ENCODE results near the gene LRP1B.

Gene LRP1B

DNA sequence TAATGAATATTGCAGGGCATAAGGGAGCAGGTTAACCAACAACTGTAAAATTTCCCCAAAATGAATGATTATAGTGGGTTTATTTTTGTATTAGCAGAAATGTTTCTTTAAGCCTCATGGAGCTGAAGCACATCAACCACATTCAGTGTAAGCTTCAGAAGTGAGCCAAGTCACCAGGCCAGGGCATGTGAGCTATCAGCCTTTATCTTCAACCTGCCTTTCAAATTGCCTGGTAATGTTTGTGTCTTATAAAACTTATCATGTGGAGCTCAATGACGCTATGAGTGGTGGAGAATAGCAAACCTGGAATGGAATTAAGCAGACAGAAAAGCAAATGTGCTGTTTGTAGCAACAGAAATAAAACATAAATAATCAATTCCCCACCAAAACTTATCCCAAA lies 1068.4 kb downstream of the LRP1B start:
- DNase-seq = no peak

- DNase-seq = no peak
Measured at GRCh38 chr2:141062031-141062430, 1068.8 kb downstream of the LRP1B start.

GRCh38 chr2:141058556-141058955 lies 1072.3 kb downstream of the LRP1B start:
- no peak for DNase-seq

DNA sequence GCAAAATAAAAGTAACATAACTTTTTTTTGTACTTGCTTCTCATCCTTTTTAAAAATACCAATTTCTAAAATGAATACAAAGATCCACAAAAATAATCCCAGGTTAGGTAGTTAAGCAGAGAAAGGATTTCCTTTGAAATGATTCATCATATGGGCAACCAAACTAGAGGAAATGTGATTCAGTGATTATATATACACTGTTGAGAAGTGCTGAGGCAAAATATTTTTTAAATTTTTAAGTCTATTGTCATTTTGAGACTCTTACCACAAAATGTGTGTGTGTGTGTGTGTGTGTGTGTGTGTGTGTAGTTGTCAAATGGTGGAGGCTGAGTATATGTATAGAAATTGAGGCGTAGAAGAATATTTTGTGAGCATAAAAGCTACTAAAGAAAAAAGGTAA lies 1075.3 kb downstream of the LRP1B start:
- DNase-seq = peak; percentile 52

- no peak for DNase-seq
Measured at GRCh38 chr2:141048951-141049350, 1081.9 kb downstream of the LRP1B start.

GRCh38 chr2:141041281-141041680 lies 1089.5 kb downstream of the LRP1B start:
- no peak for DNase-seq

DNA sequence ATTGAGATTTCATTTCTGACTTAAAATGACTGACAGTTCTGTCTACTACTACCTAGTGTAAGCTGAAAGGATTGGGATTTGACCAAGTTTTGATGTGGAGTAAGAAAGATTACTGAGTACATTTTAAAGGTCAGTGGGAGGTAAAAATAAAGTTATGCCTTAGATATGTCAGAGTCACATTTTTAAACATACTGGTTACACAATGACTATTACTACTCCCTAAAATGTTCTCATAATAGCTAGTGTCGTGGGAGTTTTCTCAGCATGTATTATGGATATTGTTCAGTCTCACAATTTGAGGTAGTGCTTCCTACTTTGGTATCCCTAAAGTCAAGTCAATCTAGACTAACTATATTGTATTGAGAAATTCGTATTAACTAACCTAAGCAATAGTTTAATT lies 1092.5 kb downstream of the LRP1B start:
- DNase-seq = peak; percentile 57

DNA sequence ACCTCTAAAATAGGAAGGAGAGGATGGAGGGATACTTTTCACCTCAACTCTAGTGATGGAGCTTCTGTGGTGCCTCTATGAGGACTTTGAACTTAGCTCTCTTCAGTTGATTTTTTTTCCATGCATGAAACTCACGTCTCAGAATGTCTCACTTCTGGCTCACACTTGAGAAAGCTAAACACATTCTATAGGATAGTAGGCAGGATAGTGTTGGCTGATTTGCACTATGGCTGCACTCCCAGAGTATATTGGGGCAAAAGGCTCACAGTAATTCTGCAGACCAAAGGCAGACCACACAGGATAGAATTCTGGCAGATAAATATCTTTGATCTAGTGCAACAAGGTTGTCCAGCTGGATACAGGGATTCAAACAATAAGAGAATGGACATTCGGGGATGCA lies 1093.5 kb downstream of the LRP1B start:
- DNase-seq = no peak

DNA sequence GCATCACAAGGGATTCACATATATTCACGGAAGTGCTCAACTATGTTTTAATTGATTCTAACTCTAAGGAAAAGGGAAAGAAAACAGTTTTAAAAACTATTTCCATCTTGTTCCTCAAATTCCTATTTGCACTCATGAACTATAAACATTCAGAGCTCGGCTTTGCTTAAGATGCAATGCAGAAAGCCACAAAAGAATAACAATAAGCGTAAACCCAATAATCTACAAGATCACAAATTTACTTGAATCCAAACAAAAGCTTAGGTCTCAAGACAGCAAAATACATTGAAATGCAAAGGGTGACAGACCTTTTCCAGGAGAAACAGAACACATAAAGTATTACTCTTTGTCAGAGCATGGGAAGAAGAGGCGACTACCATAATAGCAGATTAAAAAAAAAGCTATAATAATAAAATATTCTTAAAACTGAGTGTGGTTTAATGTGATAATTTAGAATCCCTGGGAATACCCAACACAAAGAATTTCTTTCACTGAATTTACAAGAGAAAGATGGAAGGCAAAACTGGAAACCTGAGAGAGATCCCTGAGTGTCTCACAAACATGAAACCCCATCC lies 1094.9 kb downstream of the LRP1B start:
- no peak for DNase-seq

- no peak for DNase-seq
Measured at GRCh38 chr2:141029428-141030078, 1101.3 kb downstream of the LRP1B start.

- peak; percentile 7 for DNase-seq
Measured at GRCh38 chr2:141027221-141027620, 1103.6 kb downstream of the LRP1B start.

- no peak for DNase-seq
Measured at GRCh38 chr2:141021611-141022010, 1109.2 kb downstream of the LRP1B start.

- peak; percentile 44 for DNase-seq
Measured at GRCh38 chr2:141021109-141021508, 1109.7 kb downstream of the LRP1B start.

GRCh38 chr2:141020346-141020745 lies 1110.5 kb downstream of the LRP1B start:
- DNase-seq = no peak

DNA sequence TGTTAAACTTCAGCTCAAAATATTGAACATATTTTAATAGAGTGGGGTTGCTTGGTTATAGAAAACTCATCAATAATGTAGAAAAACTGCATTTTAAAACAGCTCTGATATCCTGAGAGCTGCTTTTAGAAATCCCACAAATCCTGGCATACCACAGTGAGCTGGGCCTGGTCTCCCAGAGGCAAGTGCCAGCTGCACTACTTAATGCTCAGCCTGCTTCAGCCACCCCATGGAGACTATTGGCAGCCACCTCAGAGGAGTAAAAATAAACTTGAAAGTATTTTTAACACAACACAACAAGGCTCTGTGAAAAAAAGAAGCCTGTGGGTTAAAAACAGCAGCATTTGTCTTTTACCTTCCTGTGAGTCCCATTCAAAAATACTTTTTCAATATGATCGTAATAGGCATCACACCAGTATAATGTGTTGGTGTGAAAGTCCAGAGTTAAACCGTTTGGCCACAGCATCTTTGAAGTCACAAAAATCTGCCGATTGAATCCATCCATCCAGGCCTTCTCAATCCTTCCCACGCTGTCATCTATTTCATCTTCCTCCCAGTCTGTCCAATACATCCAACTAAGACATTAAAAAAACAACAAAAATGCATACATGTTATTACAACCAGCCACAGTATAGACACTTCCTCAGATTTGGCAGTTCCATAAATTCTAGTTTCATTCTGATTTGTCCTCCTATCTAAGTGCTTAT lies 1115.3 kb downstream of the LRP1B start:
- no peak for DNase-seq

DNA sequence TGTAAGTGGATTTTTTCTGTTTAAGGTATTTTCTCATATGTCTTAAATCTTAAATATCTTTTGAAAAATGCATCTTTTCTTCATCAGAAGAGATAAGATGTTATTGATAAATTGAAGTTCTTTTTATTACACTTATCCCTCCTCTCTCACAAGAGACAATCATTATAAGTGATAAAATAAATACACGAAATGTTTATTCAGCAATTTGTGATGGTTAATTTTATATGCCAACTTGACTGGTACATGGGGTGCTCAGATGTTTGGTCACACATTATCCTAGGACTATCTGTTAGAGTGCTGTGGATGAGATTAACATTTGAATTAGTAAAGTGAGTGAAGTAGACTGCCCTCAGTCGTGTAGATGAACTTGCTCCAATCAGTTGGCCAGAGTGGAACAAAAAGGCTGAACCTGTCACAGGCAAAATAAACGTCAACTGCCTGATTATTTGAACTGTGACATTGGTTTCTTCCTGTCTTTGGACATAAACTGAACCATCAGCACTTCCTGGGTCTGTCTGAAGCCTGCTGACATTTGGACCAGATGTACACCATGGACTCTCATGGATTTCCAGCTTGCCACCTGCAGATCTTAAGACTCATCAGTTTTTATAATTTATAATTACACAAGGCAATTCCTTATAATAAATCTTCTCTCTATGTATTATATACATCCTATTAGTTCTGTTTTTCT lies 1126.7 kb downstream of the LRP1B start:
- DNase-seq = no peak

- peak; percentile 28 for DNase-seq
Measured at GRCh38 chr2:141001750-141002149, 1129.1 kb downstream of the LRP1B start.

GRCh38 chr2:140998577-140998976 lies 1132.2 kb downstream of the LRP1B start:
- DNase-seq = no peak

DNA sequence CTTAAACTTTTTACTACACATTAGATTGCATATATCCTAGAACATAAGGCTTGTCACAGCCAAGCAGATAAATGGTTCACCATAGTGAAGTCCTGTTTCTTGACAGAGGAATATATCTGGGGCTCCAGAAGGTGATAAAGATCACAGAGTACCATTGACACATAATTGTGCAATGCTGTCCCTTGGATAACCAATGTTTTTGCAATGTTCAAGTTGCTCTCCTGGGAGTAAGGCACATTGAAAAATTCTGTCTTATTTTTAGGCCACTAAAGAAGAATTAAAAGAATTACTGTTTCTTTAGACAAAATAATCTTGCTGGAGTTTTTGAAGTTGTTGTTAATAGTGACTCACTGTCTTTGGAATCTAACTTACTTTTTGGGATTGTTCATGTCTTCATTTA lies 1132.8 kb downstream of the LRP1B start:
- no peak for DNase-seq

- DNase-seq = no peak
Measured at GRCh38 chr2:140994856-140995255, 1136.0 kb downstream of the LRP1B start.

DNA sequence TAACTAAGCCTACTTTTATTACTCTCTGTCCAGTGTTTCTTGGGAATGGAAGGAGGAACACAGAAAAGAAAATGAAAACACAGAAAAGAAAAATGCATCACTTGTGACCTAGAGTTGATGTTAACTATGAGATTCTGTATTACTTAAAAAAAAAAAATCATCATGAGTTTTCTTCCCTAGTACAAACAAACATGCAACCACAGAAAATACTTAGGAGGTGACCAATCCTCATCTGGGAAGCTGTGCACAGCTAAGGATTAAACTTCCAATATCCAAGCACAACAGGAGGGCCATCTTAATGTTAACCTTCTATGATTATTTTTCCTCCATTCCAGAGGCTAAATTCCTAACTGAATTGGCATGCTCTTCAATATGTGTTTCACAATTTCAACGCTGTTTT lies 1140.4 kb downstream of the LRP1B start:
- DNase-seq = no peak

DNA sequence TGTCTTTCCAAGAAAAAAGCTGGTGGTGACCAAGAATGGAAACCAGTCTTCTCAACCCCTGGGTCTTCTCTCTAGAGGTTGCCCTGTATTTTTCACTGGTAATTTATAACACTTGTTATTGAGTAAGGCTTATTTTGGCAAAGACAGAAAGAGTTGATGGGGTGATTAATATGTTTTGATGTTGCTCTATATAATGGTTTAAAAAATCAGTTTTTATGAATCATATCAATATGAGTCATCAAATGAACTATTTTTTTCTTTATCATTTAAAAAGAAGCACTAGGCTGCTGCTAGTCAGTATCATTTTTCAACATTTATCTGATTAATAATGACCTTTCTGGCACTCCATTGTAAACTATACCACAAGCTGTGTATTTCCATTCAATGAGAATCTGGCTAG lies 1142.2 kb downstream of the LRP1B start:
- no peak for DNase-seq

GRCh38 chr2:140986456-140986855 lies 1144.4 kb downstream of the LRP1B start:
- no peak for DNase-seq

GRCh38 chr2:140975237-140975636 lies 1155.6 kb downstream of the LRP1B start:
- DNase-seq = peak; percentile 66
